Naive B cell (primary cell): ENCODE data around the gene MCTP2. TPM values are rescaled to one million over a fixed set of nuclear protein-coding genes. Genes with fewer than 3 reads are reported as not detected.

ENCODE experiments used
- ATAC-seq, 2 donors: fragments of 150-1000 bp; cut with Tn5 transposase; 2 replicates each; pipeline ENCODE4 v1.10.0; 2021; ENCODE audit warnings: low read depth in 2 of 2, mild to moderate bottlenecking in 2 of 2, moderate library complexity in 2 of 2
- DNase-seq: peaks from one replicate; pipeline ENCODE4 v3.0.0; 2022
- H3K27ac Mint-ChIP-seq, 6 donors: one replicate each; pipeline ENCODE4 v1.8.0; 2020 to 2022; ENCODE audit warnings: mild to moderate bottlenecking in 6 of 6, mixed read lengths in 6 of 6, moderate library complexity in 5 of 6, inconsistent platforms in 2 of 6
- H3K27me3 Mint-ChIP-seq, 3 donors: one replicate each; pipeline ENCODE4 v1.8.0; 2021 to 2022; ENCODE audit warnings: mixed read lengths in 3 of 3, mild to moderate bottlenecking in 1 of 3
- H3K36me3 Mint-ChIP-seq, 2 donors: one replicate each; pipeline ENCODE4 v1.8.0; 2020 to 2022; ENCODE audit warnings: mixed read lengths in 2 of 2, inconsistent platforms in 1 of 2, mild to moderate bottlenecking in 1 of 2
- H3K4me1 Mint-ChIP-seq, 3 donors: one replicate each; pipeline ENCODE4 v1.8.0; 2020 to 2022; ENCODE audit warnings: mixed read lengths in 3 of 3, inconsistent platforms in 1 of 3, mild to moderate bottlenecking in 1 of 3, moderate library complexity in 1 of 3
- H3K4me3 Mint-ChIP-seq, 8 donors: one replicate each; pipeline ENCODE4 v1.8.0; 2020 to 2022; ENCODE audit warnings: mild to moderate bottlenecking in 8 of 8, mixed read lengths in 8 of 8, moderate library complexity in 8 of 8, inconsistent platforms in 2 of 8
- H3K9me3 Mint-ChIP-seq, 7 donors: one replicate each; pipeline ENCODE4 v1.8.0; 2020 to 2022; ENCODE audit warnings: mixed read lengths in 7 of 7, mild to moderate bottlenecking in 5 of 7, inconsistent platforms in 2 of 7, moderate library complexity in 1 of 7
- polyA plus RNA-seq, 6 donors: library from polyadenylated mRNA; unstranded; fragments of 300-500 nt; fragmentation: Illumina TruSeq; gene quantifications; one replicate each; pipeline ENCODE4 v1.2.3, GENCODE V29; 2021; ENCODE audit warnings: low read depth in 6 of 6

Gene MCTP2
- polyA plus RNA-seq, 6 donors from 2014 or later, result 12.7 to 30.5 (median 17.5) TPM

- DNase-seq (no peak), ATAC-seq (no peak)
- Mint-ChIP-seq H3K9me3 (peaks cover 0 to 5% (median 0%) of the 10 kb centered on the region in 7 donors), H3K4me1 (peaks cover 48 to 81% (median 71%) of the 10 kb centered on the region in 3 donors), H3K27ac (peak overlapping the region; percentile 80 to 97 (median 91)), H3K4me3 (peak overlapping the region; percentile 8 to 85 (median 68)), H3K36me3 (peaks cover 14 to 26% of the 10 kb centered on the region in 2 donors), H3K27me3 (no peaks in the 10 kb centered on the region)
Observed at GRCh38 chr15:94298364-94298763, 67.0 kb downstream of the MCTP2 start.

GRCh38 chr15:94300612-94301011, 69.3 kb downstream of the MCTP2 start:
- Mint-ChIP-seq H3K36me3 (peaks cover 22 to 38% of the 10 kb centered on the region in 2 donors), H3K9me3 (peaks cover 0 to 5% (median 0%) of the 10 kb centered on the region in 7 donors), H3K4me3 (peak overlapping the region in 1 of 8 donors; percentile 47), H3K27ac (peak overlapping the region in 5 of 6 donors; percentile 29 to 86 (median 62)), H3K27me3 (no peaks in the 10 kb centered on the region), H3K4me1 (peaks cover 62 to 82% (median 77%) of the 10 kb centered on the region in 3 donors)
- DNase-seq (no peak), ATAC-seq (no peak)

- DNase-seq, result no peak
- Mint-ChIP-seq H3K9me3 (peaks cover 0 to 5% (median 2%) of the 10 kb centered on the region in 7 donors), H3K4me3 (peak overlapping the region in 4 of 8 donors; percentile 5 to 65 (median 27)), H3K27me3 (no peaks in the 10 kb centered on the region), H3K27ac (peak overlapping the region; percentile 88 to 98 (median 98)), H3K36me3 (peaks cover 30 to 38% of the 10 kb centered on the region in 2 donors), H3K4me1 (peaks cover 53 to 67% (median 62%) of the 10 kb centered on the region in 3 donors)
- ATAC-seq, result no peak
Observed at GRCh38 chr15:94305133-94305532, 73.8 kb downstream of the MCTP2 start.

- DNase-seq (peak; percentile 85), ATAC-seq (peak; percentile 92 to 94)
- Mint-ChIP-seq H3K27me3 (no peaks in the 10 kb centered on the region), H3K4me1 (peaks cover 49 to 52% (median 49%) of the 10 kb centered on the region in 3 donors), H3K36me3 (peaks cover 28 to 29% of the 10 kb centered on the region in 2 donors), H3K4me3 (peak overlapping the region; percentile 2 to 71 (median 45)), H3K9me3 (peaks cover 0 to 5% (median 2%) of the 10 kb centered on the region in 7 donors), H3K27ac (peak overlapping the region; percentile 97 to 98 (median 98))
Observed at GRCh38 chr15:94306700-94307650, 75.6 kb downstream of the MCTP2 start.

- DNase-seq (no peak), ATAC-seq (no peak)
- H3K27me3 Mint-ChIP-seq, result no peaks in the 10 kb centered on the region
- no peaks in the 10 kb centered on the region for H3K9me3 Mint-ChIP-seq
- no peak overlapping the region for H3K4me3 Mint-ChIP-seq
- peaks cover 30 to 36% of the 10 kb centered on the region in 2 donors for H3K36me3 Mint-ChIP-seq
- peak overlapping the region in 2 of 6 donors; percentile 21 to 76 for H3K27ac Mint-ChIP-seq
- peaks cover 4 to 15% (median 6%) of the 10 kb centered on the region in 3 donors for H3K4me1 Mint-ChIP-seq
Observed at GRCh38 chr15:94312946-94313345, 81.6 kb downstream of the MCTP2 start.

GRCh38 chr15:94314639-94315038, 83.3 kb downstream of the MCTP2 start:
- Mint-ChIP-seq H3K27ac (peak overlapping the region in 5 of 6 donors; percentile 15 to 49 (median 41)), H3K4me1 (peaks cover 4 to 19% (median 6%) of the 10 kb centered on the region in 3 donors), H3K4me3 (no peak overlapping the region), H3K27me3 (no peaks in the 10 kb centered on the region), H3K36me3 (peaks cover 40 to 51% of the 10 kb centered on the region in 2 donors), H3K9me3 (no peaks in the 10 kb centered on the region)
- DNase-seq (no peak), ATAC-seq (no peak)

- H3K4me1 Mint-ChIP-seq, result peaks cover 4 to 13% (median 6%) of the 10 kb centered on the region in 3 donors
- DNase-seq (no peak), ATAC-seq (no peak)
- H3K27ac Mint-ChIP-seq, result peak overlapping the region; percentile 69 to 82 (median 73)
- peaks cover 40 to 58% of the 10 kb centered on the region in 2 donors for H3K36me3 Mint-ChIP-seq
- H3K27me3 Mint-ChIP-seq, result no peaks in the 10 kb centered on the region
- H3K4me3 Mint-ChIP-seq, result no peak overlapping the region
- H3K9me3 Mint-ChIP-seq, result no peaks in the 10 kb centered on the region
Observed at GRCh38 chr15:94317211-94317610, 85.8 kb downstream of the MCTP2 start.

GRCh38 chr15:94322141-94322540, 90.8 kb downstream of the MCTP2 start:
- DNase-seq (no peak), ATAC-seq (no peak)
- Mint-ChIP-seq H3K36me3 (peaks cover 22 to 30% of the 10 kb centered on the region in 2 donors), H3K4me1 (peaks cover 15 to 23% (median 23%) of the 10 kb centered on the region in 3 donors), H3K27ac (peak overlapping the region in 3 of 6 donors; percentile 10 to 84 (median 69)), H3K4me3 (no peak overlapping the region), H3K9me3 (no peaks in the 10 kb centered on the region), H3K27me3 (no peaks in the 10 kb centered on the region)

- no peaks in the 10 kb centered on the region for H3K9me3 Mint-ChIP-seq
- peak overlapping the region in 4 of 6 donors; percentile 41 to 69 (median 60) for H3K27ac Mint-ChIP-seq
- H3K4me3 Mint-ChIP-seq, result no peak overlapping the region
- no peak for ATAC-seq
- peaks cover 14 to 23% (median 23%) of the 10 kb centered on the region in 3 donors for H3K4me1 Mint-ChIP-seq
- no peaks in the 10 kb centered on the region for H3K27me3 Mint-ChIP-seq
- H3K36me3 Mint-ChIP-seq, result peaks cover 16 to 20% of the 10 kb centered on the region in 2 donors
- no peak for DNase-seq
Observed at GRCh38 chr15:94323076-94323475, 91.7 kb downstream of the MCTP2 start.

- DNase-seq (peak; percentile 62), ATAC-seq (peak; percentile 87 to 88)
- peaks cover 8 to 11% of the 10 kb centered on the region in 2 donors for H3K36me3 Mint-ChIP-seq
- no peaks in the 10 kb centered on the region for H3K9me3 Mint-ChIP-seq
- peaks cover 20 to 29% (median 23%) of the 10 kb centered on the region in 3 donors for H3K4me1 Mint-ChIP-seq
- H3K27ac Mint-ChIP-seq, result peak overlapping the region in 4 of 6 donors; percentile 21 to 94 (median 75)
- H3K27me3 Mint-ChIP-seq, result no peaks in the 10 kb centered on the region
- no peak overlapping the region for H3K4me3 Mint-ChIP-seq
Observed at GRCh38 chr15:94324117-94324826, 92.9 kb downstream of the MCTP2 start.

- Mint-ChIP-seq H3K27me3 (no peaks in the 10 kb centered on the region), H3K4me1 (peaks cover 20 to 38% (median 23%) of the 10 kb centered on the region in 3 donors), H3K4me3 (peak overlapping the region in 1 of 8 donors; percentile 41), H3K36me3 (peaks cover 7 to 11% of the 10 kb centered on the region in 2 donors), H3K9me3 (no peaks in the 10 kb centered on the region), H3K27ac (peak overlapping the region in 5 of 6 donors; percentile 33 to 82 (median 61))
- DNase-seq, result no peak
- ATAC-seq, result no peak
Observed at GRCh38 chr15:94324835-94325767, 93.7 kb downstream of the MCTP2 start.

GRCh38 chr15:94327356-94327936, 96.1 kb downstream of the MCTP2 start:
- Mint-ChIP-seq H3K27ac (peak overlapping the region in 1 of 6 donors; percentile 2), H3K9me3 (no peaks in the 10 kb centered on the region), H3K27me3 (no peaks in the 10 kb centered on the region), H3K36me3 (peaks cover 0 to 11% of the 10 kb centered on the region in 2 donors), H3K4me1 (peaks cover 25 to 51% (median 29%) of the 10 kb centered on the region in 3 donors), H3K4me3 (no peak overlapping the region)
- ATAC-seq (peak in 1 of 2 donors; percentile 38), DNase-seq (no peak)
